Measurements from ENCODE around the gene ARHGAP31.

The ARHGAP31 gene

DNA sequence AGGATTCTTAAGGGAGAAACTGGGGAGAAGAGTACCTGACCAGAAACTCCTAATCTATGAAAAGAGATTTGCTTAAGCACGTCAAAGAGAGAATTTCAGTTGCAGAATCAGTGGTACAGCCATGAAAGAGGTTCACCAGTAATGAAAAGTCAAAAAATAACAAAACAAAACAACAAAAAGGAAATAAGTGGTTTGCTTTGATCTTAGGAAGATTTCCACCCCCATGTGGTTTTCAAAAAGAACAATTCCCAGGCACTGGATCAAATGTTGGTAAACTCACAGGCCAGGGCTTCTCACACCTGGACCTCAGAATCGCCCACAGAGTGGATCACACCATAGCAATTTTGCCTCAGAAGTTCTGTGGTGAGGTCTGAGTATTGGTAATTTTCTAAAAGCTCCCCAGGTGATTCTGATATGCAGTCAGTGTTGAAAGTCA lies 101.8 kb downstream of the ARHGAP31 start:
- H3K9me3 ChIP-seq: no peaks in the 10 kb centered on the region
- H3K4me1 ChIP-seq (ENCODE audit: control insufficient read depth in 1 of 2, insufficient read depth in 1 of 2, low read depth in 1 of 2, low read length in 1 of 2): no peaks in the 10 kb centered on the region
- no peaks in the 10 kb centered on the region for H3K36me3 ChIP-seq
- H3K27me3 ChIP-seq: no peaks in the 10 kb centered on the region
- no peak overlapping the region for H3K27ac ChIP-seq
- TF ChIP-seq, protein P1, sequence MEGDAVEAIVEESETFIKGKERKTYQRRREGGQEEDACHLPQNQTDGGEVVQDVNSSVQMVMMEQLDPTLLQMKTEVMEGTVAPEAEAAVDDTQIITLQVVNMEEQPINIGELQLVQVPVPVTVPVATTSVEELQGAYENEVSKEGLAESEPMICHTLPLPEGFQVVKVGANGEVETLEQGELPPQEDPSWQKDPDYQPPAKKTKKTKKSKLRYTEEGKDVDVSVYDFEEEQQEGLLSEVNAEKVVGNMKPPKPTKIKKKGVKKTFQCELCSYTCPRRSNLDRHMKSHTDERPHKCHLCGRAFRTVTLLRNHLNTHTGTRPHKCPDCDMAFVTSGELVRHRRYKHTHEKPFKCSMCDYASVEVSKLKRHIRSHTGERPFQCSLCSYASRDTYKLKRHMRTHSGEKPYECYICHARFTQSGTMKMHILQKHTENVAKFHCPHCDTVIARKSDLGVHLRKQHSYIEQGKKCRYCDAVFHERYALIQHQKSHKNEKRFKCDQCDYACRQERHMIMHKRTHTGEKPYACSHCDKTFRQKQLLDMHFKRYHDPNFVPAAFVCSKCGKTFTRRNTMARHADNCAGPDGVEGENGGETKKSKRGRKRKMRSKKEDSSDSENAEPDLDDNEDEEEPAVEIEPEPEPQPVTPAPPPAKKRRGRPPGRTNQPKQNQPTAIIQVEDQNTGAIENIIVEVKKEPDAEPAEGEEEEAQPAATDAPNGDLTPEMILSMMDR (IDR thresholded peaks at IDR 0.05): no peak
- no peak overlapping the region for H3K4me3 ChIP-seq (ENCODE audit: low read depth in 1 of 2, low read length in 1 of 2)

DNA sequence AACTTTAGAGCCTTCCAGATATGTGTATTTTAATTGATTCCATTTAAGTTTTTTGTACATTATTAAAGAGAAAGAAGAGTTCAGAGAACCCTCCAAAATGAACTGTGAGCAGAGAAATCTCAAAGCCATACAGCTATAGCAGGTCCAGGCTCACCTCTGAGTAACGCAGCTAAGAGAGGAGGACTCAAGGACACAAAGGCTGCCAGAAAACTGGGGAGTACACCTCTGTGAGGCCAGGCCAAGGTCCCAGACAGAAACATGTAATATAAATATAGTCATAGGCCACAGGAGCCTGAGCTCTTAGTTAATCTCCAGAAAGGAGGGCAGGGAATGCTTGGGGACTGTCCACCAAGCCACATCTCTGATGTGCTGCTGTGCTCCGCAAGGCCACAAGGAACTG lies 102.7 kb downstream of the ARHGAP31 start:
- no peaks in the 10 kb centered on the region for H3K27me3 ChIP-seq
- H3K27ac ChIP-seq: no peak overlapping the region
- H3K4me3 ChIP-seq (ENCODE audit: low read depth in 1 of 2, low read length in 1 of 2): no peak overlapping the region
- no peaks in the 10 kb centered on the region for H3K9me3 ChIP-seq
- H3K4me1 ChIP-seq (ENCODE audit: control insufficient read depth in 1 of 2, insufficient read depth in 1 of 2, low read depth in 1 of 2, low read length in 1 of 2): no peaks in the 10 kb centered on the region
- H3K36me3 ChIP-seq: no peaks in the 10 kb centered on the region
- TF ChIP-seq, protein P1 (IDR thresholded peaks at IDR 0.05): no peak

DNA sequence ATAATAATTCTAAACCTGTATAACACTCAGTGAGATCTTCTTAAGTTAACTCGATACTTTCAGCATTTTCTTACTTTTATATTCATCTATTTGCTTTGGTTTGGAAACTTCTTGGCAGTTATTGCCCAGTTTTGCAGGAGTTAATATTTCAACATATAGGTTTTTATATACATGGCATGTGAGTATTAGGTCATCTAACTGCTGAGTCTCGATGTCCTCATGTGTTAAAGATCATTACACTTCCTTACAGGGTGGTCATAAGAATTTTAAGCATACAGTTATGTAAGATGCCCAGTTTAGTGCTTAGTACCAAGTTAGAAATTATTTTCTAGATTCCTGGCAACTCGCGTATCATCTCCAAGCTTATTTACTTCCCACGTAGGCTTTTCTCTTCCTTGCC lies 106.3 kb downstream of the ARHGAP31 start:
- TF ChIP-seq, protein P1 (IDR thresholded peaks at IDR 0.05): no peak
- Histone ChIP-seq H3K4me3 (ENCODE audit: low read depth in 1 of 2, low read length in 1 of 2) (no peak overlapping the region), H3K27me3 (no peaks in the 10 kb centered on the region), H3K9me3 (no peaks in the 10 kb centered on the region), H3K27ac (no peak overlapping the region), H3K36me3 (no peaks in the 10 kb centered on the region), H3K4me1 (ENCODE audit: control insufficient read depth in 1 of 2, insufficient read depth in 1 of 2, low read depth in 1 of 2, low read length in 1 of 2) (no peaks in the 10 kb centered on the region)

DNA sequence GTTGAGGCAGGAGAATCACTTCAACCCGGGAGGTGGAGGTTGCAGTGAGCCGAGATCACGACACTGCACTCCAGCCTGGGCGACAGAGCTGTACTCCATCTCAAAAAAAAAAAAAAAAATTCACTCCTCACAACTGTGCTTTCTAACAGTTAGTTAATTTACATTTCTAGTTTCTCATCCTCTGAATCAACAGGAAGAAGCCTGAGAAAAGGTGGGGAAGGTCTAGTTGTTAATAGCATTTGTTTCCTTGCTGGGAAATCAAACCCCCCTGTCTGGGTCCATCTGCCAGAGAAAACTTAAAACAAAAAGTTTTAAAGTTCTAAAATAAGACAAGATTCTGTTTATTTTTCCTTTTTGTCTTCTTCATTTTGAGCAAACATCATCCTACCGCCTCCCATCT lies 106.9 kb downstream of the ARHGAP31 start:
- Histone ChIP-seq H3K36me3 (no peaks in the 10 kb centered on the region), H3K4me3 (ENCODE audit: low read depth in 1 of 2, low read length in 1 of 2) (no peak overlapping the region), H3K9me3 (no peaks in the 10 kb centered on the region), H3K27ac (no peak overlapping the region), H3K27me3 (no peaks in the 10 kb centered on the region), H3K4me1 (ENCODE audit: control insufficient read depth in 1 of 2, insufficient read depth in 1 of 2, low read depth in 1 of 2, low read length in 1 of 2) (no peaks in the 10 kb centered on the region)
- TF ChIP-seq, protein P1 (IDR thresholded peaks at IDR 0.05): no peak

DNA sequence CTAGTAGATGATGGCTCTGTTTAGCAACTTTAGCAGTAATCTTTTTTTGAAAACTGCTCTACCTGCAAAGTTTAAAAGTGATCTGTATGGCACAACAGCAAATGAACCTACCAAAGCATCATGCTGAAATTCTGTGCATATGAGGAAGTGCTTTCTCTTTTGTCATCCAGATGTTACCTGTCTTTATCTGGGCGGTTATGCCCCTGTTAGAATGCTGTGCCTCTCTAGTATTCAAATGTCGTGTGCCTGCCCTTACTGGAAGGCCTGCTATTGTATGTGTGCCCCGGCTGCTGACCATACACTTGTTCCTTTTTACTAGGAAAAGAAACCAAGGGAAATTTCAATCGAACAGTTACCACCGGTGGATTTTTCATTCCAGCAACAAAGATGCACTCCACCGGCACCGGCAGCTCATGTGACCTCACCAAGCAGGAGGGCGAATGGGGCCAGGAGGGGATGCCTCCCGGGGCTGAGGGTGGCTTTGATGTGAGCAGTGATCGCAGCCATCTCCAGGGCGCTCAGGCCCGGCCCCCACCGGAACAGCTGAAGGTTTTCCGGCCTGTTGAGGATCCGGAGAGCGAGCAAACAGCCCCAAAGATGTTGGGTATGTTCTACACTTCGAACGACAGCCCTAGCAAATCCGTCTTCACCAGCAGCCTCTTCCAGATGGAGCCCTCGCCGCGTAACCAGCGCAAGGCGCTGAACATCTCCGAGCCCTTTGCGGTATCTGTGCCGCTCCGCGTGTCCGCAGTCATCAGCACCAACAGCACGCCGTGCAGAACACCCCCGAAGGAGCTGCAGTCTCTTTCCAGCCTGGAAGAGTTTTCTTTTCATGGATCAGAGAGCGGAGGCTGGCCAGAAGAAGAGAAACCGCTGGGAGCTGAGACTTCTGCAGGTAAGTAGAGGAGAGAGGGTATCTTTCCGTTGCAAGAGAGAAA lies 107.6 kb downstream of the ARHGAP31 start:
- TF ChIP-seq, protein P1 (IDR thresholded peaks at IDR 0.05): no peak
- no peaks in the 10 kb centered on the region for H3K36me3 ChIP-seq
- no peaks in the 10 kb centered on the region for H3K27me3 ChIP-seq
- no peak overlapping the region for H3K4me3 ChIP-seq (ENCODE audit: low read depth in 1 of 2, low read length in 1 of 2)
- no peak overlapping the region for H3K27ac ChIP-seq
- H3K4me1 ChIP-seq (ENCODE audit: control insufficient read depth in 1 of 2, insufficient read depth in 1 of 2, low read depth in 1 of 2, low read length in 1 of 2): no peaks in the 10 kb centered on the region
- no peaks in the 10 kb centered on the region for H3K9me3 ChIP-seq
